ENCODE results near the gene PEX5L. TPM values are rescaled to one million over a fixed set of nuclear protein-coding genes. Genes with fewer than 3 reads are reported as not detected.

The PEX5L gene
- total RNA-seq, 1 donor = under 0.01 TPM

GRCh38 chr3:179943117-179943880 is 93.4 kb downstream of the PEX5L start:
- H3K4me3 ChIP-seq (ENCODE audit: low read depth, low read length) = no peak overlapping the region
- DNase-seq (ENCODE audit: low read depth) = no peak
- TF ChIP-seq, protein P1, sequence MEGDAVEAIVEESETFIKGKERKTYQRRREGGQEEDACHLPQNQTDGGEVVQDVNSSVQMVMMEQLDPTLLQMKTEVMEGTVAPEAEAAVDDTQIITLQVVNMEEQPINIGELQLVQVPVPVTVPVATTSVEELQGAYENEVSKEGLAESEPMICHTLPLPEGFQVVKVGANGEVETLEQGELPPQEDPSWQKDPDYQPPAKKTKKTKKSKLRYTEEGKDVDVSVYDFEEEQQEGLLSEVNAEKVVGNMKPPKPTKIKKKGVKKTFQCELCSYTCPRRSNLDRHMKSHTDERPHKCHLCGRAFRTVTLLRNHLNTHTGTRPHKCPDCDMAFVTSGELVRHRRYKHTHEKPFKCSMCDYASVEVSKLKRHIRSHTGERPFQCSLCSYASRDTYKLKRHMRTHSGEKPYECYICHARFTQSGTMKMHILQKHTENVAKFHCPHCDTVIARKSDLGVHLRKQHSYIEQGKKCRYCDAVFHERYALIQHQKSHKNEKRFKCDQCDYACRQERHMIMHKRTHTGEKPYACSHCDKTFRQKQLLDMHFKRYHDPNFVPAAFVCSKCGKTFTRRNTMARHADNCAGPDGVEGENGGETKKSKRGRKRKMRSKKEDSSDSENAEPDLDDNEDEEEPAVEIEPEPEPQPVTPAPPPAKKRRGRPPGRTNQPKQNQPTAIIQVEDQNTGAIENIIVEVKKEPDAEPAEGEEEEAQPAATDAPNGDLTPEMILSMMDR (IDR thresholded peaks at IDR 0.05; ENCODE audit: insufficient read depth, low read depth, low read length) = no peak

DNA sequence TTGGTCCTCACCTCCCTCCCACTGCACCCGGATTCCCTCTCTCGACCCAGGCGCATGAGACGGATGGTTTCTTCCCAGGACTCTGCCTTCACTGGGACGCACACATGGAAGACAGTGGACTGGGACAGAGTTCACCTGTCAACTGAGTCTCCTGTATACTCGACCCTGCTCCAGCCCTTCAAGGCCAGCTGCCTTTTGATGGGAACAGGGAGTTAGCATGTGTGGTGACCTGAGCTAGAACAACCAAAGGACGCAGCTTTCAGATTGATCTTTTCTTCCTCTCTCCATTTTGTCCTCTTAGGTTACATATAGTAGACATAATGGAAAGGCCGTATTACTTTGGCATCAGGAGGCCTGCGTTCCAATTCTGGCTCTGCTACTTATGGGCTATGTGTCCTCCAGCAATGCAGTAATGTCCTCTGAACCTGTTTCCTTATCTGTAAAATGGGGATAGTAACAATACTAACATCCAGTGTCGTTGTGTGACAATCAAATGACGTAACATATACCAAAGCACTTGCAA is 94.1 kb downstream of the PEX5L start:
- H3K4me3 ChIP-seq (ENCODE audit: low read depth, low read length) = peak overlapping the region; percentile 36
- no peak for DNase-seq (ENCODE audit: low read depth)
- TF ChIP-seq, protein P1 (IDR thresholded peaks at IDR 0.05; ENCODE audit: insufficient read depth, low read depth, low read length) = no peak

DNA sequence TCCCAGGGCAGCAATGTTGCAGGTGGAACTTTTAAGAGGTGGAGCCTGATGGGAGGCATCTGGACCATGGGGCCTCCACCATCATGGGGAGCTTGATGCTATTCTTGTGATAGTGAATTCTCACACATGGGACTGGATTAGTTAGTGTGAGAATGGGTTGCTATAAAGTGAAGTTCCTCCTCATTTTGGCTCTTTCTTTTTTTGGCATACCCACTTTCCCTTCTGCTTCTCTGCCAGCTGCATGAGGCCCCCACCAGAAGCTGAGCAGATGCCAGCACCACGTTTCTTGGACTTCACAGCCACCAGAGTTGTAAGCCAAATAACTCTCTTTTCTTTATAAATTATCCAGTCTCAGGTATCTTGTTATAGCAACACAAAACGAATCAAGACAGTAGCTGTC is 101.0 kb downstream of the PEX5L start:
- no peak for DNase-seq (ENCODE audit: low read depth)
- H3K4me3 ChIP-seq (ENCODE audit: low read depth, low read length) = no peak overlapping the region
- TF ChIP-seq, protein P1 (IDR thresholded peaks at IDR 0.05; ENCODE audit: insufficient read depth, low read depth, low read length) = no peak

DNA sequence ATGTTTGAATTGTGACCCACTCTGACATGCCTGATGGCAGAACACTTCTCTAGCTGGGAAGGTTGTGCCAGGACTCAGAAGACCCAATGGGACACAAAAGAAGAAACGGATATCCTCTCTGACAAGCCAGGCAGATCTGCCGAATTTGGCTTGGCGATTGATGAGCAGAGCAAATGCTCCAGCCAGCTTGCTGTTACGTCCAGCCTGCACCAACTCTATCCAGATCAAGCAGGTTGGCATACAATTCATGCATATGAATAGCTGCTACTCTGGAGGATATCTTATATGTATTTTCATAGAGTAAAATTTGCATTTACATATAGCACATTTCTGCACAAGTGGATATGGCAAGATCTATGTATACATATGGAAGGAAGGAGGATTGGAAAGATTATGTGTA is 102.8 kb downstream of the PEX5L start:
- H3K4me3 ChIP-seq (ENCODE audit: low read depth, low read length) = no peak overlapping the region
- DNase-seq (ENCODE audit: low read depth) = no peak
- TF ChIP-seq, protein P1 (IDR thresholded peaks at IDR 0.05; ENCODE audit: insufficient read depth, low read depth, low read length) = no peak

DNA sequence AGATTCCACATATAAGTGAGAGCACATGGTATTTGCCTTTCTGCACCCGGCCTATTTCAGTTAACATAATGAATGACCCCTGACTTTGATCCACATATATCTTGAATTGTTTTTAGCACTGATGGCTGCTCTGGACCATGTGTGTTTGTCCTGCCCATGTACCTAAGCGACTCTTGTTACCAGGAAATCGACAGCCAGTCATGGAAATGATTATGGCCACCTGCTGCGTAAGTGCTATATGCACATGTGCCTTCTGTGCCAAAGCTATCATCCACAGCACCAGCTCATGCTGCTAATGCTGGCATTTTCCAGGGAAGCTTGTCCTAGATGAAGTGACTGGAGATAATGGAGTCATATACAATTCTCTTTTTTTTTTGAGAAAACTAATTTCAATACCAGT is 103.7 kb downstream of the PEX5L start:
- no peak overlapping the region for H3K4me3 ChIP-seq (ENCODE audit: low read depth, low read length)
- DNase-seq (ENCODE audit: low read depth) = no peak
- TF ChIP-seq, protein P1 (IDR thresholded peaks at IDR 0.05; ENCODE audit: insufficient read depth, low read depth, low read length) = no peak

DNA sequence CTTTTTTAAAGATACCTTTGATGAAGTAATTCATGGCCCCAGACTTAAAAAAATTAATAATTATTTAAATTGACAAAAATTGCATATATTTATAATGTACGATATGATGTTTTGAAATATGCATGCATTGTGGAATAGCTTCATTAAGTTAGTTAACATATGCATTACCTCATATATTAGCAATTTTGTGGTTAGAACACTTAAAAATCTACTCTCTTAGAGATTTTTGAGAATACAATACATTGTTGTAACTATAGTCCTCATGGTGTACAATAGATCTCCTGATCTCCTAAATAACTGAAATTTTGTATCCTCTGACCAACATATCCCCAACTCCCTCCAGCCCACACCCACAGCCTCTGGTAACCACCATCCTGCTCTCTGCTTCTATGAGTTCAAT is 104.1 kb downstream of the PEX5L start:
- no peak for DNase-seq (ENCODE audit: low read depth)
- H3K4me3 ChIP-seq (ENCODE audit: low read depth, low read length) = no peak overlapping the region
- TF ChIP-seq, protein P1 (IDR thresholded peaks at IDR 0.05; ENCODE audit: insufficient read depth, low read depth, low read length) = no peak
